ENCODE measurements around the gene RBKS.

The RBKS gene

DNA sequence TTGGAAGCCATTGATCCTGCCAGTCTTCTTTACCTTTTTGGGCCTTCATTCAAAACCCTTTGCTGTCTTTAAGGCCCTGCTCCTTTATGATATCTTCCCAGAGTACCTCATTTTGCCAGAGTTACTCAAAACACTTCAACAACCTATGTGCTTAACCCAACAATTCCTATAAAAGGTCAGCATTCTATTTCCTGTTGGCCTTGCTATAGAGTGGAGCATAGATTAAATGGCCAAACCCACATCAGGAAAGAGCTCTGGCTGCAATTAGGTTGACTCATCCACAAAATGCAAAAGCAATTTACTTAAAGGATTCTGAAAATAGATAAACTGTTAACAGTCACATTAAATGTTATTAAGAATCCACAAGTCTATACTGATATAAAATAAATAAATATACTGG, 97.4 kb downstream of the RBKS start:
- DNase-seq (ENCODE audit: low read depth), result no peak
- no peak overlapping the region for H3K4me3 ChIP-seq (ENCODE audit: low read depth, low read length)
- TF ChIP-seq, protein P1, sequence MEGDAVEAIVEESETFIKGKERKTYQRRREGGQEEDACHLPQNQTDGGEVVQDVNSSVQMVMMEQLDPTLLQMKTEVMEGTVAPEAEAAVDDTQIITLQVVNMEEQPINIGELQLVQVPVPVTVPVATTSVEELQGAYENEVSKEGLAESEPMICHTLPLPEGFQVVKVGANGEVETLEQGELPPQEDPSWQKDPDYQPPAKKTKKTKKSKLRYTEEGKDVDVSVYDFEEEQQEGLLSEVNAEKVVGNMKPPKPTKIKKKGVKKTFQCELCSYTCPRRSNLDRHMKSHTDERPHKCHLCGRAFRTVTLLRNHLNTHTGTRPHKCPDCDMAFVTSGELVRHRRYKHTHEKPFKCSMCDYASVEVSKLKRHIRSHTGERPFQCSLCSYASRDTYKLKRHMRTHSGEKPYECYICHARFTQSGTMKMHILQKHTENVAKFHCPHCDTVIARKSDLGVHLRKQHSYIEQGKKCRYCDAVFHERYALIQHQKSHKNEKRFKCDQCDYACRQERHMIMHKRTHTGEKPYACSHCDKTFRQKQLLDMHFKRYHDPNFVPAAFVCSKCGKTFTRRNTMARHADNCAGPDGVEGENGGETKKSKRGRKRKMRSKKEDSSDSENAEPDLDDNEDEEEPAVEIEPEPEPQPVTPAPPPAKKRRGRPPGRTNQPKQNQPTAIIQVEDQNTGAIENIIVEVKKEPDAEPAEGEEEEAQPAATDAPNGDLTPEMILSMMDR (IDR thresholded peaks at IDR 0.05; ENCODE audit: control insufficient read depth, extremely low read depth, insufficient read depth), result no peak

DNA sequence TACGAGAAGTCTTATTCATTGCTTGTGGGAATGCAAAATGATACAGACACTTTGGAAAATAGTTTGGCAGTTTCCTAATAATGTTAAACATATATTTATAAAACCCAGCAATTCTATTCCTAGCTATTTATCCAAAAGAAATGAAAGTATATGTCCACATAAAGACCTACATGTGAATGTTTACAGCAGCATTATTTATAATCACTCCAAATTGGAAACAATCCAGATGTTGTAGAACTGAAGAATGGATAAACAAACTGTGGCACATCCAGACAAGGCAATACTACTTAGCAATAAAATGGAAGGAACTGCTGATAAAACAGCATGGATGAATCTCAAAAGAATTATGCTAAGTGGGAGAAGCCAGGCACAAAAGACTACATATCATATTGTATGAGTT, 99.4 kb downstream of the RBKS start:
- DNase-seq (ENCODE audit: low read depth), result no peak
- H3K4me3 ChIP-seq (ENCODE audit: low read depth, low read length), result no peak overlapping the region
- TF ChIP-seq, protein P1 (IDR thresholded peaks at IDR 0.05; ENCODE audit: control insufficient read depth, extremely low read depth, insufficient read depth), result no peak

DNA sequence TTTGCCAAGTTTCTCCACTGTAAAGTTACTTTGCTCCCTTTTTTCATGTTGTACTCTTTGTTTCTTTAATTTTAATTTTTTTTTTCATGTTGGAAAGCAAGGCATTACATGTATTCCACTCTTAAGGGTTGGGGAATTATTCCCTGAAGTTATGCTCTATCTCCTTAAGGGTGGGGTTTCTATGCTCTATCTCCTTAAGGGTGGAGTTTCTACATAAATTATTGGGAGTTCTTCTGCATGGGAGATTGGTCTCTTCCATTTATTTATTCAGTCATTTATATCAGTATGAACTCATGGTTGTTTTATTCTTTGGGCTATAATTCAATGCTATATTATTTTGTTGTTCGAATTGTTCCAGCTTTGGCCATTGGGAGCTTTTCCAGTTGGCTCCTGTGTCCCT, 107.5 kb downstream of the RBKS start:
- no peak overlapping the region for H3K4me3 ChIP-seq (ENCODE audit: low read depth, low read length)
- no peak for DNase-seq (ENCODE audit: low read depth)
- TF ChIP-seq, protein P1 (IDR thresholded peaks at IDR 0.05; ENCODE audit: control insufficient read depth, extremely low read depth, insufficient read depth), result no peak

DNA sequence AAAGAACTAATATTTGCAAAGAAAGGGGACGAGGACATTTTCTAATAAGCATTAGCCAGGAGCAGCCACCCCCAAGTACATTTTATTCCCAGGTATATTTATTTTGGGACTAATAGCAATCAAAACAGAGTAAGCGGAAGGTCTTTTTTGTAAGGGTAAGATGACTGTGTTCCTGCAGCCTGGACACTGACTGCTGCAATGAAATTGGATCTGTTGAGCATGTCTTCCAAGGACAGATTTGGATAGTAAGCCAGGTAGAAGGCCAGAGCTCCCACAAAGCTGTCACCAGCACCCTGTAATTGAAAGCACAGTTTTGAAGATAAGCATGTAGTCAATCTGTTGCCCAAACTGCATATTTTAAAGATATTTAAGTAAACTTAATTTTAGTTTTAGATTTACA, 108.7 kb downstream of the RBKS start:
- no peak for DNase-seq (ENCODE audit: low read depth)
- TF ChIP-seq, protein P1 (IDR thresholded peaks at IDR 0.05; ENCODE audit: control insufficient read depth, extremely low read depth, insufficient read depth), result no peak
- no peak overlapping the region for H3K4me3 ChIP-seq (ENCODE audit: low read depth, low read length)

DNA sequence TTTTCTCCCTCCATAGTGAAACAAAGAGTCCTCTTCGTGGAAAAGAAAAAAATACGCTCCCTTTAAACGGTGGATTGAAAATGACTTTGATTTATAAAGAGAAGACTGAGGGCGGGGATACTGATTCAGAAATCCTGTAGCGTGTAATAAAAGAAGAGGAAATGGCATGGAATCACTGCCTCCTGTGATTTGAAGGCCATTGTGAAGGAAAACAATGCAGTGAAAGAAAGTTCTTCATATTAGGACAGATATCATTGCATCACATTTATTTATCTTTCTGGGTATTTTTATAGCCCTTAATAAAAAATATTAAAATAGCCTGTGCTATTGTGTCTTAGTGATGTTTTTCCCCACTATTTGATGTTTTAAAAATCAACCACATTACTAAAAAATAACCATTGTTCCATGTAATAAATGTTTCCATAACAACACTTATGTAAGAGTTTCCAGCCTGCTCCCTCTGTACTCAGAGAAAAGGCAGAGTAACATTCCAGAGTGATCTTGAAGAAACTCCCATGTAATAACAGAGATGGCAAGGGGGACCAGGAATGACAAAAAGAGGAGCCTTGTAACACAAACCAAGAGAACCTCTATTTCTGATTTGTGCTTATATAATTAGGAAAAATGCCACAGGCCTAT, 110.7 kb downstream of the RBKS start:
- TF ChIP-seq, protein P1 (IDR thresholded peaks at IDR 0.05; ENCODE audit: control insufficient read depth, extremely low read depth, insufficient read depth), result no peak
- DNase-seq (ENCODE audit: low read depth), result no peak
- H3K4me3 ChIP-seq (ENCODE audit: low read depth, low read length), result no peak overlapping the region

DNA sequence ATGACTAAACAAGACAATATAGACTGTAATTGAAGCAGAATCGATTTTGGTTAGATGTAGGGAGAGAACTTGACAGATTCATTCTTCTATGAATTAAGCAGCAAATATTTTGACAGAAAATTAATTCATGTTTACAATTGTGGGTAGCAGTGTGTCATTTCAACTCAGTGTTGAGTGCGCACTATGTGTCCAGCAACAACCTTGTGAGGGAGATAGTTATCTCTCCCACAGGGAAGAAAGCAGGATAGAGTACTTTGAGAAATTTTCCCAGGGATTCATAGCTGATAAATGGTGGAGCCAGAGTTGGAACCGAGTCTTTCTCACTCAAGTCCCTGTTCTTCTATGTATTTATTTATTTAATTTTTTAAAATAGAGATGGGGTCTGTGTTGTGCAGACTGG, 113.5 kb downstream of the RBKS start:
- no peak for DNase-seq (ENCODE audit: low read depth)
- TF ChIP-seq, protein P1 (IDR thresholded peaks at IDR 0.05; ENCODE audit: control insufficient read depth, extremely low read depth, insufficient read depth), result no peak
- H3K4me3 ChIP-seq (ENCODE audit: low read depth, low read length), result no peak overlapping the region

DNA sequence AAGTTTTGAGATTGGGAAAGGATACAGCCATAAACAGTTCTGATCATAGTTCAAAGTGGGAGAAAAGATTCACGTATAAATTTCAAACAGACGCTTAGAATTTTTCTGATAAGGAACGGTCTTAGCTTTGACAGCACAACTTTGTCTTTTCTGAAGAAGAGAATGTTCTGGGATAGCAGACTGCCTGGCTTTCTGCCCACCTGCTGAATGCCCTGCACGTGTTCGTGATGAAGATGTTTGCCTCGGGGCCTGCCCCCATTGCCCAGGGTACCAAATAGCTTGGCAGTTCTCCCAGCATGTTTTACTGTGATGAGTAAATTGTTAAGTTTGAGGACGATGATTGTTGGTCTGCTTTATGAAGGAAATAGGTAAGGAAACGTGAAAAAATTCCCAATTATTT, 114.1 kb downstream of the RBKS start:
- no peak overlapping the region for H3K4me3 ChIP-seq (ENCODE audit: low read depth, low read length)
- no peak for DNase-seq (ENCODE audit: low read depth)
- TF ChIP-seq, protein P1 (IDR thresholded peaks at IDR 0.05; ENCODE audit: control insufficient read depth, extremely low read depth, insufficient read depth), result no peak
